Large intestine (tissue), 3 donors: ENCODE results near the gene MMP10. TPM values are rescaled to one million over a fixed set of nuclear protein-coding genes. Genes with fewer than 3 reads are reported as not detected.
A peak's percentile ranks its signal among the peaks of the same experiment; 100 is the strongest.

Experiments
- DNase-seq, 2 donors: peaks; one replicate each; pipeline versions ENCODE4 v3.0.0 to v3.0.0-alpha.2; 2013
- H3K27ac ChIP-seq: one replicate; pipeline ENCODE4 v1.5.1; 2013; ENCODE audit warnings: low read length
- H3K27me3 ChIP-seq: 2 replicates; pipeline ENCODE4 v1.6.1; 2013; ENCODE audit warnings: low read length; ENCODE audit not compliant: control insufficient read depth, insufficient read depth
- H3K36me3 ChIP-seq: 2 replicates; pipeline ENCODE4 v1.6.1; 2013; ENCODE audit warnings: low read length; ENCODE audit not compliant: control insufficient read depth, insufficient read depth
- H3K4me1 ChIP-seq: one replicate; pipeline ENCODE4 v1.6.1; 2013; ENCODE audit warnings: low read length; ENCODE audit not compliant: control insufficient read depth, insufficient read depth
- H3K4me3 ChIP-seq: one replicate; pipeline ENCODE4 v1.5.1; 2013; ENCODE audit warnings: low read length
- H3K9me3 ChIP-seq: one replicate; pipeline ENCODE4 v1.6.1; 2013; ENCODE audit warnings: mild to moderate bottlenecking, low read depth, low read length, moderate library complexity; ENCODE audit not compliant: control insufficient read depth
- WGBS: methylation state at CpG from one replicate; pipeline ENCODE4 v1.1.5; 2013; ENCODE audit warnings: low lambda C conversion rate; ENCODE audit not compliant: insufficient coverage; 5-methylcytosine and 5-hydroxymethylcytosine counted together
- polyA plus RNA-seq: library from polyadenylated mRNA; unstranded; fragments of 120-200 nt; gene quantifications from one replicate; pipeline ENCODE4 v1.2.1, GENCODE V29; 2013

The MMP10 gene
- polyA plus RNA-seq, 1 donor = 0.36 TPM

GRCh38 chr11:102729849-102730815, 50.3 kb downstream of the MMP10 start:
- DNase-seq = peak in 1 of 2 donors; percentile 26
- Histone ChIP-seq H3K36me3 (no peaks in the 10 kb centered on the region), H3K9me3 (peaks cover 7% of the 10 kb centered on the region), H3K4me3 (no peak overlapping the region), H3K27me3 (no peaks in the 10 kb centered on the region), H3K27ac (no peak overlapping the region), H3K4me1 (no peaks in the 10 kb centered on the region)
- 43% methylated on average over 3 of the region's 9 CpGs for WGBS

GRCh38 chr11:102727890-102728289, 52.5 kb downstream of the MMP10 start:
- Histone ChIP-seq H3K4me3 (no peak overlapping the region), H3K27ac (no peak overlapping the region), H3K36me3 (no peaks in the 10 kb centered on the region), H3K4me1 (no peaks in the 10 kb centered on the region), H3K27me3 (no peaks in the 10 kb centered on the region), H3K9me3 (peaks cover 7% of the 10 kb centered on the region)
- WGBS = no CpG with 5 or more reads among the region's 2 CpGs
- no peak for DNase-seq

DNA sequence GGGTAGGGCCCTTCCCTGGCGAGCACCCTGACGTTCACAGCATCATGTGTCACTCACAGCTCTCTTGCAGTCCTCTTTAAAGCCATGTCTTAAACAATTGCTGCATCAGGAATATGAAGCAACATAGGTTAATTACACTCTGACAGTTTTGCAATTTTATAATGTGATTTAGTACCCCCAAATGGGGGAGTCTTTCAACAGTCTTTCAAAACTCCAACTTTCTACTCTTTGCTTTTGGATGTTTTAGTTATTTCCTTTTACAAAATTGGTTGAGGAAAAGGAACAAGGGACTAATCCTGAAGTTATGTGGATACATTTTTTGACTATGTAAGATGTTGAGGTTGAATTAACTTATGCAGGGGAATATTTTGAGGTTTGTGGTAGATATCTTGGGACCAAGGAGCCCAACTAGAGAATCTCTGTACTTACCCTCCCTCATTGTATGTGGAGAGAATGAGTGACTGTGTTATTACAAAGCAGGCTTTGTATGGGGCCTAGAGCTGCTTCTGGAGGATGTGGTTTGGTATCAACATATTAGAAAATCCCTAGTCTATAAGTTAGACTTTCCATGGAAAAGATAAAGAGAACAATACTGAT, 55.4 kb downstream of the MMP10 start, which contains the start of gene MMP8:
MMP8 (minus strand) TSS at position 51 of the 597 bp plus-strand sequence. CDS start 99 bp downstream, outside the sequence.
- no CpG with 5 or more reads among the region's 2 CpGs for WGBS
- H3K4me3 ChIP-seq = no peak within 1 kb of the TSS
- H3K27ac ChIP-seq = no peak within 1 kb of the TSS
- no peak for DNase-seq
- H3K4me1 ChIP-seq = no peaks in the 10 kb centered on the region
- H3K9me3 ChIP-seq = no peaks in the 10 kb centered on the region
- H3K27me3 ChIP-seq = no peaks in the 10 kb centered on the region
- H3K36me3 ChIP-seq = no peaks in the 10 kb centered on the region

GRCh38 chr11:102722821-102723220, 57.6 kb downstream of the MMP10 start:
- Histone ChIP-seq H3K36me3 (no peaks in the 10 kb centered on the region), H3K4me3 (no peak overlapping the region), H3K27ac (no peak overlapping the region), H3K27me3 (no peaks in the 10 kb centered on the region), H3K4me1 (no peaks in the 10 kb centered on the region), H3K9me3 (no peaks in the 10 kb centered on the region)
- no peak for DNase-seq

Other genes with a start within 250 kb of the MMP10 start
- not detected for gene MMP7, start 249.9 kb downstream of the MMP10 start, polyA plus RNA-seq
- gene MMP20, start 155.3 kb downstream of the MMP10 start, polyA plus RNA-seq = not detected
- 0.24 TPM for gene MMP27, start 74.9 kb downstream of the MMP10 start, polyA plus RNA-seq
- gene MMP8, start 55.7 kb downstream of the MMP10 start, polyA plus RNA-seq = 0.09 TPM
- gene MMP1, start 17.5 kb upstream of the MMP10 start, polyA plus RNA-seq = 5.5 TPM
- gene MMP3, start 63.0 kb upstream of the MMP10 start, polyA plus RNA-seq = 0.19 TPM
- 0.66 TPM for gene MMP12, start 94.4 kb upstream of the MMP10 start, polyA plus RNA-seq
- gene MMP13, start 175.1 kb upstream of the MMP10 start, polyA plus RNA-seq = 0.07 TPM